Endothelial cell of hepatic sinusoid (primary cell): ENCODE measurements around the gene MSANTD2.

Source experiments
- in situ Hi-C: cut with HindIII; loops from 2 replicates; pipeline ENCODE4 v1.10.0; 2017; ENCODE audit warnings: low sequenced_read_pairs

The MSANTD2 gene

GRCh38 chr11:124740277-124740882 is 59.8 kb downstream of the MSANTD2 start:
- in situ Hi-C loops = loop anchor here (5.0 kb wide), 1 partner anchor 43 kb away; no protein-coding TSS in a partner anchor

- in situ Hi-C loops = loop anchor here (5.0 kb wide), 1 partner anchor 42 kb away; no protein-coding TSS in a partner anchor
Observed at GRCh38 chr11:124739479-124740276, 60.5 kb downstream of the MSANTD2 start, which contains the start of gene NRGN. TSS of gene NRGN (plus strand) at chr11:124739942. CDS start at chr11:124740085, 143 bp downstream.

- in situ Hi-C loops = no loop called here
Observed at GRCh38 chr11:124738713-124739478, 61.3 kb downstream of the MSANTD2 start.

- in situ Hi-C loops = no loop called here
Observed at GRCh38 chr11:124737638-124738305, 62.4 kb downstream of the MSANTD2 start.

GRCh38 chr11:124736736-124737135 is 63.5 kb downstream of the MSANTD2 start:
- in situ Hi-C loops = no loop called here

GRCh38 chr11:124732230-124732629 is 68.0 kb downstream of the MSANTD2 start:
- in situ Hi-C loops = no loop called here

GRCh38 chr11:124729571-124729970 is 70.6 kb downstream of the MSANTD2 start:
- in situ Hi-C loops = no loop called here

GRCh38 chr11:124728134-124728533 is 72.1 kb downstream of the MSANTD2 start:
- in situ Hi-C loops = no loop called here

- in situ Hi-C loops = no loop called here
Observed at GRCh38 chr11:124727474-124727873, 72.7 kb downstream of the MSANTD2 start.

GRCh38 chr11:124725719-124726105 is 74.5 kb downstream of the MSANTD2 start:
- in situ Hi-C loops = no loop called here

GRCh38 chr11:124724979-124725718 is 75.1 kb downstream of the MSANTD2 start:
- in situ Hi-C loops = no loop called here

GRCh38 chr11:124722176-124722575 is 78.0 kb downstream of the MSANTD2 start:
- in situ Hi-C loops = no loop called here

- in situ Hi-C loops = loop anchor here (5.0 kb wide), 3 partner anchors 57 to 97 kb away; partner anchors contain the start of gene TBRG1
Observed at GRCh38 chr11:124719534-124719933, 80.7 kb downstream of the MSANTD2 start.

GRCh38 chr11:124718801-124719200 is 81.4 kb downstream of the MSANTD2 start:
- in situ Hi-C loops = loop anchor here (5.0 kb wide), 3 partner anchors 56 to 96 kb away; partner anchors contain the start of gene TBRG1

- in situ Hi-C loops = loop anchor here (5.0 kb wide), 3 partner anchors 56 to 96 kb away; partner anchors contain the start of gene TBRG1
Observed at GRCh38 chr11:124717786-124718651, 82.2 kb downstream of the MSANTD2 start.

- in situ Hi-C loops = loop anchor here (5.0 kb wide), 3 partner anchors 55 to 95 kb away; partner anchors contain the start of gene TBRG1
Observed at GRCh38 chr11:124717421-124717785, 82.8 kb downstream of the MSANTD2 start.

GRCh38 chr11:124716591-124716990 is 83.6 kb downstream of the MSANTD2 start:
- in situ Hi-C loops = loop anchor here (5.0 kb wide), 3 partner anchors 54 to 94 kb away; partner anchors contain the start of gene TBRG1
